HepG2 (cell line): ENCODE data around the gene LLGL2. TPM values are rescaled to one million over a fixed set of nuclear protein-coding genes. Genes with fewer than 3 reads are reported as not detected.

Experiments
- FOXC1 ChIP-seq: sonication (generic); formaldehyde crosslinking; IDR thresholded peaks from 2 replicates; pipeline ENCODE4 v1.8.0; 2022; ENCODE audit warnings: mild to moderate bottlenecking, missing genetic modification reagents, borderline replicate concordance
- GPN1 ChIP-seq: sonication (generic); formaldehyde crosslinking; IDR thresholded peaks from 2 replicates; pipeline ENCODE4 v1.5.1; 2020; ENCODE audit warnings: missing genetic modification reagents, borderline replicate concordance
- HNRNPH1 ChIP-seq: fragments of 200-400 bp; formaldehyde crosslinking; optimal IDR thresholded peaks from 2 replicates; pipeline ENCODE3; 2017; ENCODE audit warnings: mild to moderate bottlenecking, low read depth, low read length
- IKZF4 ChIP-seq: sonication (generic); formaldehyde crosslinking; IDR thresholded peaks from 2 replicates; pipeline ENCODE4 v1.5.1; 2020; ENCODE audit warnings: borderline replicate concordance, mild to moderate bottlenecking, low read depth, missing genetic modification reagents; ENCODE audit errors: not compliant biosample characterization
- KAT7 ChIP-seq: IDR thresholded peaks from 2 replicates; pipeline ENCODE4 v1.6.1; 2018; ENCODE audit warnings: borderline replicate concordance, missing compliant biosample characterization
- PCBP1 ChIP-seq: fragments of 200-400 bp; formaldehyde crosslinking; IDR thresholded peaks from 2 replicates; pipeline ENCODE4 v1.6.1; 2017; ENCODE audit warnings: mild to moderate bottlenecking, low read depth, low read length, borderline replicate concordance
- SP1 ChIP-seq, 2 experiments: fragments of 450-650 bp in 1 of 2; sonication (generic) in 1 of 2; formaldehyde crosslinking in 1 of 2; IDR thresholded peaks; 2 replicates each; pipeline versions ENCODE4 v1.4.0 to v1.6.1; 2016 to 2020; ENCODE audit warnings: missing genetic modification reagents in 1 of 2
- ZFP90 ChIP-seq: sonication (generic); formaldehyde crosslinking; IDR thresholded peaks from 2 replicates; pipeline ENCODE4 v1.8.0; 2022; ENCODE audit warnings: missing genetic modification reagents, mild to moderate bottlenecking, inconsistent platforms, borderline replicate concordance
- ZFY ChIP-seq: sonication (generic); formaldehyde crosslinking; IDR thresholded peaks from 2 replicates; pipeline ENCODE4 v1.4.0; 2020; ENCODE audit warnings: missing genetic modification reagents
- ZNF205 ChIP-seq: IDR thresholded peaks from 2 replicates; pipeline ENCODE4 v1.6.1; 2018; ENCODE audit warnings: missing biosample characterization, missing genetic modification reagents
- ZNF33A ChIP-seq: sonication (generic); formaldehyde crosslinking; IDR thresholded peaks from 2 replicates; pipeline ENCODE4 v1.5.1; 2020; ENCODE audit warnings: missing genetic modification reagents, mild to moderate bottlenecking, moderate library complexity, borderline replicate concordance
- ZNF556 ChIP-seq: sonication (generic); formaldehyde crosslinking; IDR thresholded peaks from 2 replicates; pipeline ENCODE4 v1.4.0; 2020; ENCODE audit warnings: mild to moderate bottlenecking, missing genetic modification reagents, borderline replicate concordance
- ZNF709 ChIP-seq: sonication (generic); formaldehyde crosslinking; IDR thresholded peaks from 2 replicates; pipeline ENCODE4 v1.5.0; 2020; ENCODE audit warnings: mild to moderate bottlenecking, missing genetic modification reagents
- ZSCAN31 ChIP-seq: sonication (generic); formaldehyde crosslinking; IDR thresholded peaks from 2 replicates; pipeline ENCODE4 v1.5.0; 2020; ENCODE audit warnings: low read depth, mild to moderate bottlenecking, missing genetic modification reagents
- polyA plus RNA-seq, 8 experiments: library from polyadenylated mRNA; depleted of rRNA in 3 of 8; stranded (reverse) in 7 of 8; unstranded in 1 of 8; fragments of >200 nt; fragmentation: Illumina TruSeq in 4 of 8; extraction: Trizol in 4 of 8; gene quantifications; 2 replicates each; pipeline versions ENCODE4 v1.2.1 to v1.2.3, GENCODE V29; 2011 to 2016; ENCODE audit warnings: low read depth in 4 of 8, missing spikeins in 1 of 8, mixed read lengths in 1 of 8; ENCODE audit not compliant: insufficient read depth in 1 of 8
- total RNA-seq, 5 experiments: library from RNA; depleted of rRNA; stranded (reverse); fragments of >200 nt; fragmentation: Illumina TruSeq; extraction: Trizol; gene quantifications; 2 replicates each; pipeline ENCODE4 v1.2.3, GENCODE V29; 2016; ENCODE audit warnings: low read depth in 1 of 5
- TF ChIP-seq, protein P1 (sequence below): sonication (generic); formaldehyde crosslinking; conservative IDR thresholded peaks from 2 replicates; pipeline ENCODE4 v1.4.0; 2020; ENCODE audit warnings: missing genetic modification reagents
- TF ChIP-seq, protein P2 (sequence below): sonication (generic); formaldehyde crosslinking; IDR thresholded peaks from 2 replicates; pipeline ENCODE4 v1.4.0; 2020; ENCODE audit warnings: missing genetic modification reagents
- TF ChIP-seq, protein P3 (sequence below): sonication (generic); formaldehyde crosslinking; IDR thresholded peaks from 2 replicates; pipeline ENCODE4 v1.9.0; 2021; ENCODE audit warnings: missing genetic modification reagents, borderline replicate concordance
- TF ChIP-seq, protein P4 (sequence below): sonication (generic); formaldehyde crosslinking; IDR thresholded peaks from 2 replicates; pipeline ENCODE4 v1.9.0; 2022; ENCODE audit warnings: missing genetic modification reagents, mild to moderate bottlenecking, borderline replicate concordance
- TF ChIP-seq, protein P5 (sequence below): sonication (generic); formaldehyde crosslinking; IDR thresholded peaks from 2 replicates; pipeline ENCODE4 v1.4.0; 2020; ENCODE audit warnings: missing genetic modification reagents

Gene LLGL2
- total and polyA plus RNA-seq, 2 of the 13 experiments (the other 11 are each of a cell fraction or from before 2014, with no cell fraction given) = 83.0 to 86.7 TPM

DNA sequence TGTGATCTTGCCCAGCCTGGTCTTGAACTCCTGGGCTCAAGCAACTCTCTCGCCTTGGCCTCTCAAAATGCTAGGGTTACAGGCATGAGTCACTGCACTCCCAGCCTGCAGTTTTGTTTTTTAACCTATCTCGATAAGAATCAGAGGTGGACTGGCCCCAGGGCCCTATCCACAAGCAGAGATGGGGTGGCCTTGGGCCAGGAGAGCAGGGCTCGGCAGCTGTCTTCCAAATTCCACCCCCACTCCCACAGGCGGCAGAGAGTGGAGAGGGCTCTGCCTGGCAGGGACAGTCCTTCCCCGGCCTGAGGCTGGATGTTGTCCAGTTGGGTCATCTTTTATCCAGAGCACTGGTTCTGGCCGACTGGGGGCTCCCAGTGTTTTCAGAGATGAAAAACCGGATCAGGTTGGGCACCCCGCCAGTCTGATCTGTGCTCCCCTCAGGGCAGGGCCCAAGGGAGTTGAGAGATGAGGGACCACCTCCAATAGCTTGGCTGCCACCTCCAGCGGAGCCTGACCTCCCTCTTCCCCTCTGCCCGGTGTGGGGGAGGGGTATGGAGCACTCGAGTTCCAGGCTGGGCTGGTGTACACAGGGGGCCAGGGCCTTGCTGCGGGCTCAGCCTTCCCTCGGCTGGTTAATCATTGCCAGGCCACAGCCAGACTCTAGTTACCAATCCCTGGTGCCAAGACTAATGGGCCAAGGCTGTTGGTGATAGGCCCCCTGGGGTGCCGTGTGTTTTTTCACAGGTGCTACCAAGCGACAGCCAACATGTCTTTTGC, 31.8 kb downstream of the LLGL2 start (continued):
- TF ChIP-seq, protein P1, sequence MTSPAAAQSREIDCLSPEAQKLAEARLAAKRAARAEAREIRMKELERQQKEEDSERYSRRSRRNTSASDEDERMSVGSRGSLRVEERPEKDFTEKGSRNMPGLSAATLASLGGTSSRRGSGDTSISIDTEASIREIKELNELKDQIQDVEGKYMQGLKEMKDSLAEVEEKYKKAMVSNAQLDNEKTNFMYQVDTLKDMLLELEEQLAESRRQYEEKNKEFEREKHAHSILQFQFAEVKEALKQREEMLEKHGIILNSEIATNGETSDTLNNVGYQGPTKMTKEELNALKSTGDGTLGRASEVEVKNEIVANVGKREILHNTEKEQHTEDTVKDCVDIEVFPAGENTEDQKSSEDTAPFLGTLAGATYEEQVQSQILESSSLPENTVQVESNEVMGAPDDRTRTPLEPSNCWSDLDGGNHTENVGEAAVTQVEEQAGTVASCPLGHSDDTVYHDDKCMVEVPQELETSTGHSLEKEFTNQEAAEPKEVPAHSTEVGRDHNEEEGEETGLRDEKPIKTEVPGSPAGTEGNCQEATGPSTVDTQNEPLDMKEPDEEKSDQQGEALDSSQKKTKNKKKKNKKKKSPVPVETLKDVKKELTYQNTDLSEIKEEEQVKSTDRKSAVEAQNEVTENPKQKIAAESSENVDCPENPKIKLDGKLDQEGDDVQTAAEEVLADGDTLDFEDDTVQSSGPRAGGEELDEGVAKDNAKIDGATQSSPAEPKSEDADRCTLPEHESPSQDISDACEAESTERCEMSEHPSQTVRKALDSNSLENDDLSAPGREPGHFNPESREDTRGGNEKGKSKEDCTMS (CRISPR knock-in tag) = no peak
- TF ChIP-seq, protein P2, sequence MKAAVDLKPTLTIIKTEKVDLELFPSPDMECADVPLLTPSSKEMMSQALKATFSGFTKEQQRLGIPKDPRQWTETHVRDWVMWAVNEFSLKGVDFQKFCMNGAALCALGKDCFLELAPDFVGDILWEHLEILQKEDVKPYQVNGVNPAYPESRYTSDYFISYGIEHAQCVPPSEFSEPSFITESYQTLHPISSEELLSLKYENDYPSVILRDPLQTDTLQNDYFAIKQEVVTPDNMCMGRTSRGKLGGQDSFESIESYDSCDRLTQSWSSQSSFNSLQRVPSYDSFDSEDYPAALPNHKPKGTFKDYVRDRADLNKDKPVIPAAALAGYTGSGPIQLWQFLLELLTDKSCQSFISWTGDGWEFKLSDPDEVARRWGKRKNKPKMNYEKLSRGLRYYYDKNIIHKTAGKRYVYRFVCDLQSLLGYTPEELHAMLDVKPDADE = no peak
- TF ChIP-seq, protein P3, sequence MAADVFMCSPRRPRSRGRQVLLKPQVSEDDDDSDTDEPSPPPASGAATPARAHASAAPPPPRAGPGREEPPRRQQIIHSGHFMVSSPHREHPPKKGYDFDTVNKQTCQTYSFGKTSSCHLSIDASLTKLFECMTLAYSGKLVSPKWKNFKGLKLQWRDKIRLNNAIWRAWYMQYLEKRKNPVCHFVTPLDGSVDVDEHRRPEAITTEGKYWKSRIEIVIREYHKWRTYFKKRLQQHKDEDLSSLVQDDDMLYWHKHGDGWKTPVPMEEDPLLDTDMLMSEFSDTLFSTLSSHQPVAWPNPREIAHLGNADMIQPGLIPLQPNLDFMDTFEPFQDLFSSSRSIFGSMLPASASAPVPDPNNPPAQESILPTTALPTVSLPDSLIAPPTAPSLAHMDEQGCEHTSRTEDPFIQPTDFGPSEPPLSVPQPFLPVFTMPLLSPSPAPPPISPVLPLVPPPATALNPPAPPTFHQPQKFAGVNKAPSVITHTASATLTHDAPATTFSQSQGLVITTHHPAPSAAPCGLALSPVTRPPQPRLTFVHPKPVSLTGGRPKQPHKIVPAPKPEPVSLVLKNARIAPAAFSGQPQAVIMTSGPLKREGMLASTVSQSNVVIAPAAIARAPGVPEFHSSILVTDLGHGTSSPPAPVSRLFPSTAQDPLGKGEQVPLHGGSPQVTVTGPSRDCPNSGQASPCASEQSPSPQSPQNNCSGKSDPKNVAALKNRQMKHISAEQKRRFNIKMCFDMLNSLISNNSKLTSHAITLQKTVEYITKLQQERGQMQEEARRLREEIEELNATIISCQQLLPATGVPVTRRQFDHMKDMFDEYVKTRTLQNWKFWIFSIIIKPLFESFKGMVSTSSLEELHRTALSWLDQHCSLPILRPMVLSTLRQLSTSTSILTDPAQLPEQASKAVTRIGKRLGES (CRISPR knock-in tag) = no peak
- TF ChIP-seq KAT7 (CRISPR knock-in tag) = peak; percentile 50
- TF ChIP-seq IKZF4 (CRISPR knock-in tag) = peak; percentile 38
- TF ChIP-seq, protein P4, sequence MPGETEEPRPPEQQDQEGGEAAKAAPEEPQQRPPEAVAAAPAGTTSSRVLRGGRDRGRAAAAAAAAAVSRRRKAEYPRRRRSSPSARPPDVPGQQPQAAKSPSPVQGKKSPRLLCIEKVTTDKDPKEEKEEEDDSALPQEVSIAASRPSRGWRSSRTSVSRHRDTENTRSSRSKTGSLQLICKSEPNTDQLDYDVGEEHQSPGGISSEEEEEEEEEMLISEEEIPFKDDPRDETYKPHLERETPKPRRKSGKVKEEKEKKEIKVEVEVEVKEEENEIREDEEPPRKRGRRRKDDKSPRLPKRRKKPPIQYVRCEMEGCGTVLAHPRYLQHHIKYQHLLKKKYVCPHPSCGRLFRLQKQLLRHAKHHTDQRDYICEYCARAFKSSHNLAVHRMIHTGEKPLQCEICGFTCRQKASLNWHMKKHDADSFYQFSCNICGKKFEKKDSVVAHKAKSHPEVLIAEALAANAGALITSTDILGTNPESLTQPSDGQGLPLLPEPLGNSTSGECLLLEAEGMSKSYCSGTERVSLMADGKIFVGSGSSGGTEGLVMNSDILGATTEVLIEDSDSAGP (CRISPR knock-in tag) = peak; percentile 96
- TF ChIP-seq GPN1 = no peak
- TF ChIP-seq ZSCAN31 = no peak; the same call in 1 of the 2 replicates
- peak; percentile 66; the same call in 1 of the 2 replicates for TF ChIP-seq ZFP90
- no peak for TF ChIP-seq ZNF33A
- TF ChIP-seq ZNF556 (CRISPR knock-in tag) = peak; percentile 97
- TF ChIP-seq SP1 (IDR thresholded peaks at IDR 0.05) = no peak
- TF ChIP-seq SP1 (CRISPR knock-in tag; IDR thresholded peaks at IDR 0.05) = peak; percentile 61; the same call in 1 of the 2 replicates
- TF ChIP-seq, protein P5, sequence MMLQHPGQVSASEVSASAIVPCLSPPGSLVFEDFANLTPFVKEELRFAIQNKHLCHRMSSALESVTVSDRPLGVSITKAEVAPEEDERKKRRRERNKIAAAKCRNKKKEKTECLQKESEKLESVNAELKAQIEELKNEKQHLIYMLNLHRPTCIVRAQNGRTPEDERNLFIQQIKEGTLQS (CRISPR knock-in tag) = peak; percentile 59; the same call in 1 of the 2 replicates
- peak; percentile 82 for TF ChIP-seq ZFY (CRISPR knock-in tag)
- TF ChIP-seq HNRNPH1 = peak; percentile 77
- TF ChIP-seq FOXC1 = no peak; the same call in 1 of the 2 replicates
- TF ChIP-seq PCBP1 = no peak; the same call in 1 of the 2 replicates
- 0 out of 2 replicates have a peak, but pooled peaks have one; percentile 37 for TF ChIP-seq ZNF205 (CRISPR knock-in tag)
- no peak; the same call in 1 of the 2 replicates for TF ChIP-seq ZNF709 (CRISPR knock-in tag)
